ENCODE measurements around the gene ANKRD45.
"Not testable (repeated sequence)": the region's sequence is repeated elsewhere in the genome, so short reads cannot be mapped to it uniquely, and the experiment has no call there.

ANKRD45 gene

DNA sequence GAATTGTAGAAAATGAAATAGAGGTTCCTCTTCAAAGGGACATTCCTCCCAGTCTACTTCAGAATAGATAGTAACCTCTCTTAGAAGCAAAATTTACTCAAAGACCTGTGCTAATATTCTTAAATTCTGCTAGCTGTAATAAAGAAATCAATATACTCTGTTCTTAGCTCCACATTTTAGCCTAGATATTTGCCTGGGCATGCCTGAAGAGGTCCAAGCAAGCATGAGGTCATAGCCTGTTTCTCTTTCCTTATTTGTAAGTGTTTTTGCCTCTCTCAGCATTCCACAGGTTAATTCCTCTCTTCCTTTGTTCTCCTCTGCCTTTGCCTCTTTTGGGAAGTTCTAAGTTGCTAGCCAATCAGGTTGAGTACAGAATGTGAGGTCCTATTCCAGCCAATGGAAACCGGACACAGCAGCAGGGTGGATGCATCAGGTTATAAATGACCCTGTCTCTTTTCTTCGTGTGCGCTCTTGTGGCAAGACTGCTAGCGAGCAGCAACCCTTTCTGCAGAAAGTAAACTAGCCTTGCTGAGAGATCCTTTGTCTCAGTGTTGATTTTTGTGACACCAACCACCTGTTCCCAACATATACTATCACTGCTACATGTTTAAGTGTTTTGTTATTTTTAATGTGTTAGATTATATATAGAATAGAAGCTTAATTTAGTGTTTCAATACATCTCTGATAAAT, 27.1 kb downstream of the ANKRD45 start:
- DNase-seq (ENCODE audit: low read depth), result not testable (repeated sequence)

DNA sequence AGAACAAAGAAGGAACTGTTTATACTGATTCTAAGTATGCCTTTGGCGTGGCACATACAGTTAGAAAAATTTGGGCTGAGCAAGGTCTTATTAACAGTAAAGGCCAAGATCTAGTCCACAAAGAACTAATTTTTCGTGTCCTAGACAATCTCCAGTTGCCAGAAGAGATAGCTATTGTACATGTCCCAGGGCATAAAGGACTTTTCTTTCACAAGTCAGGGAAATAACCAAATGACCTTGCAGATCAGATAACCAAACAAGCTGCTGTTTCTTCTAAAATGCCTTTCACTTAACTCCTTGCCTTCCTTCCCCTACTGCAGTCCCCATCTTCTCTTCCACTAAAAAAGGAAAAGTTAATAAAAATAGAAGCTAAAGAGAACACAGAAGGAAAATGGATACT, 30.5 kb downstream of the ANKRD45 start:
- DNase-seq (ENCODE audit: low read depth), result no peak

DNA sequence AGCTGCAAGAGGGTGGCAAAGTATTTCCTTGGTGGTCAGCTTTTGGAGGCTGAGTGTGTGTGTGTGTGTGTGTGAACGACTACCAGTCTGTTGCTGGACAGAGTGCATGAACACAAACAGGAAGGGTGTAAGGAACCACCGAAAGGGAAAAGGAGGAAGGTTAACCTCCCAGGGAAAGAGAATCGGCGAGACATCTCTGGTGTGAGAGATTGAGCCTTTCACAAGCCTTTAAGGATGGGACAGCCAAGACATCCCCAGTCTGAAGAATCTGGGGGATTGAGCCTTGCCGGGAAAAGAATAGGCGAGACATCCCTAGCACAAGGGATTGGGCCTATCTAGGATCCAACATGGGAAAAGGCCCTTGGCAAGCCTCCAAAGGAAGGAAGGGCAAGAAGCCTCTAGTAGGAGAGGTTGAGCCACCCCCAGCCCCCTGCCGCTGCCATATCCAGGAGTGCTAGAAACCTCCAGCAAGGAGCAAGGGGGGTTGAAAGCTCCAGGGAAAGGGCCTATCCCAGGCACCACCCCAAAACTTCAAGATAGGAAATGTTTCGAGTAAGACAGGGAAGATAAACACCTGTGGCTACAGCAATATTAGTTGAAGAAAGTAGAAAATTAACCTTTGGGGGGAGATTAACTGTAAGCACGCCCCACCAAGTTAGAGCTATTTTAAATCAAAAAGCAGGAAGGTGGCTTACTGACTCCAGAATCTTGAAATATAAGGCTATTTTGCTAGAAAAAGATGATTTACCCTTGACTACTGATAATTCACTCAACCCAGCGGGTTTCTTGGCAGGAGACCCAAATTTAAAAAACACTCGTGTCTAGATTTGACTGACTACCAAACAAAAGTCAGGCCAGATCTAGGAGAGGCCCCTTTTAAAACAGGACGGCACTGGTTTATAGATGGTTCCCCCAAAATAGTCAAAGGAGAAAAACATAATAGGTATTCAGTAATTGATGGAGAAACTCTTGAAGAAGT, 31.3 kb downstream of the ANKRD45 start:
- DNase-seq (ENCODE audit: low read depth), result no peak

DNA sequence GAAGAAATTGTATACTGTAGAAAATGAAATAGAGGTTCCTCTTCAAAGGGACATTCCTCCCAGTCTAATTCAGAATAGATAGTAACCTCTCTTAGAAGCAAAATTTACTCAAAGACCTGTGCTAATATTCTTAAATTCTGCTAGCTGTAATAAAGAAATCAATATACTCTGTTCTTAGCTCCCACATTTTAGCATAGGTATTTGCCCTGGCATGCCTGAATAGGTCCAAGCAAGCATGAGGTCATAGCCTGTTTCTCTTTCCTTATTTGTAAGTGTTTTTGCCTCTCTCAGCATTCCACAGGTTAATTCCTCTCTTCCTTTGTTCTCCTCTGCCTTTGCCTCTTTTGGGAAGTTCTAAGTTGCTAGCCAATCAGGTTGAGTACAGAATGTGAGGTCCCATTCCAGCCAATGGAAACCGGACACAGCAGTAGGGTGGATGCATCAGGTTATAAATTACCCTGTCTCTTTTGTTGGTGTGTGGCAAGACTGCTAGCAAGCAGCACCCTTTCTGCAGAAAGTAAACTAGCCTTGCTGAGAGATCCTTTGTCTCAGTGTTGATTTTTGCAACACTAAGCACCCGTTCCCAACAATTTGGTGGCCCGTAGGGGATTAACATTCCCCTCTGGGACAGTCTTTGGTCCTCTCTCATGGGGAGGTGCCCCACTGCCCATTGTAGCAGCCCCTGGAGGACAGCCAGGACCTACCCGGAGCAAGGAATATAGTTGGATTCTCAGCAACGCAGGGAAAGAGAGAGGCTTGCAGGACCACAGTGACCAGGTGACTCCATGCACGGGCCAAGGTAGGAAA, 32.2 kb downstream of the ANKRD45 start:
- DNase-seq (ENCODE audit: low read depth), result not testable (repeated sequence)

DNA sequence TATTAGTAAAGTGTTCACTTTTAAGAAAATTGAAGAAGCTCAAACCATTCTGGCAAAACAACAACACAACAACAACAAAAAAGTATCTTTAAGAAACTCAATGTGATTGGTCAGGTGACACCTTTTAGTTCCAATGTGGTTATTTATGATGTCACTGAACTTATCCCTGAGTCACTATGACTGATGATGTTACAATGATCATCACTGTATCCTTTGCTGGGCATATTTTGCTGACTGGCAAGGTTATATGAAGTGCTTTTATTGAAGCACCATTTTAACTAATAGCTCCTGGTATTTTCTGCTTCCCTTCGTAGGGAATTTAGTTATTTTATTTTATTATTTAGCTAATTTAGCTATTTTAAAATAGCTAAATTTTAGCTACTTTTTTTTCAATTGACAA, 34.5 kb downstream of the ANKRD45 start, which contains the start of gene TEX50:
Gene TEX50 (plus strand): TSS at position 223 of the 400 bp plus-strand sequence. CDS start 184 bp downstream, outside the sequence.
- DNase-seq (ENCODE audit: low read depth), result no peak

GRCh38 chr1:173628888-173629287, 40.8 kb downstream of the ANKRD45 start:
- DNase-seq (ENCODE audit: low read depth), result no peak

- no peak for DNase-seq (ENCODE audit: low read depth)
These were observed 42.4 kb downstream of the ANKRD45 start for GRCh38 chr1:173627269-173627668.

DNA sequence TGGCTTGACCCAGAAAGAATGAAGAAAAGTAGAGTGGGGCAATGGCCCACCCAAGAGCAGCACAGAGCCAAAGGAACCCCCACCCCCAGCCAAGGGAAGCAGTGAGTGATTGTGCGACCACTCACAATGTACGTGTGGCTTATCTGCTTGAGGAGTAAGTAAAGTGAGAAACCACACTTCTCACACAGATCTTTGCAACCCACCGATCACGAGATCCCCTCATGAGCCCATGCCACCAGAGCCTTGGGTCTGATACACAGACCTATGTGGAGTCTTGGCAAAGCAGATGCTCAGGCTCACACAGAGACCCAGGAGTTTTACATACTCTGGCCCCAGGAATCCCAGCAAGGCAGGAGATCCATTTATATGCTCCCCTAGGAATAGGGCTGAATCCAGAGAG, 52.8 kb downstream of the ANKRD45 start:
- DNase-seq (ENCODE audit: low read depth), result no peak

DNA sequence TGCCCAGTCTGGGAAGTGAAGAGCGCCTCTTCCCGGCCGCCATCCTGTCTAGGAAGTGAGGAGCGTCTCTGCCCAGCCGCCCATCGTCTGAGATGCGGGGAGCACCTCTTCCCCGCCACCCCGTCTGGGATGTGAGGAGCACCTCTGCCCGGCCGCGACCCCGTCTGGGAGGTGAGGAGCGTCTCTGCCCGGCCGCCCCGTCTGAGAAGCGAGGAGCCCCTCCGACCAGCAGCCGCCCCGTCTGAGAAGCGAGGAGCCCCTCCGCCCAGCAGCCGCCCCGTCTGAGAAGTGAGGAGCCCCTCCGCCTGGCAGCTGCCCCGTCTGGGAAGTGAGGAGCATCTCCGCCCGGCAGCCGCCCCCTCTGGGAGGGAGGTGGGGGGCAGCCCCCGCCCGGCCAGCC, 56.6 kb downstream of the ANKRD45 start:
- DNase-seq (ENCODE audit: low read depth), result not testable (repeated sequence)

DNA sequence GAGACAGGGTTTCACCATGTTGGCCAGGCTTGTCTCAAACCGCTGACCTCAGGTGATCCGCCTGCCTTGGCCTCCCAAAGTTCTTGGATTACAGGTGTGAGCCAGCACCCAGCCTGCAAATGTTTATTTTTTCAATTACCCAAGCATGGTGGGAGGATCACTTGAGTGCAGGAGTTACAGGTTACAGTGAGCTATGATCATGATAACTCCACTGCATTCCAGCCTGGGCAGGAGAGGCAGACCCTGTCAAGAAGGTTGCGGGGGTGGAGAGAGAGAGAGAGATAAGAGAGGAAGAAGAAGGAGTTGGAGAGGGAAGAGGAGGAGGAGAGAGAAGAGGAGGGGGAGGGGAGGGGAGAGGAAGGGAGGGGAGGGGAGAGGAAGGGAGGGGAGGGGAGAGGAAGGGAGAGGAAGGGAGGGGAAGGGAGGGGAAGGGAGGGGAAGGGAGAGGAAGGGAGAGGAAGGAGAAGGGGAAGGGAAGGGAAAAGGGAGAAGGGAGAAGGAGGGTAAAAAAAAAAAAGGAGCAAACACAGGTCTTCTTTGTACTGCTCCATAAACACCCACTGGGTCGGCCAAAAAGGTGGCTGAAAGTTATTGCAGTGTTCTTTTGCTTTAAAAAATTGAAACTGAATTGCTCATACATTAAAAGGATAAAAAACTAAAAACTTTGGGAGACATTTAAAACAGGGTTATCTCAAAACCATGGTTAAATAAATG, 61.0 kb downstream of the ANKRD45 start:
- no peak for DNase-seq (ENCODE audit: low read depth)

- no peak for DNase-seq (ENCODE audit: low read depth)
These were observed 66.5 kb downstream of the ANKRD45 start, which contains the start of gene SLC9C2 for GRCh38 chr1:173603056-173603591. Gene SLC9C2, minus strand, starts transcription at chr1:173603072. Its CDS starts 1,296 bp downstream, at chr1:173601776.

DNA sequence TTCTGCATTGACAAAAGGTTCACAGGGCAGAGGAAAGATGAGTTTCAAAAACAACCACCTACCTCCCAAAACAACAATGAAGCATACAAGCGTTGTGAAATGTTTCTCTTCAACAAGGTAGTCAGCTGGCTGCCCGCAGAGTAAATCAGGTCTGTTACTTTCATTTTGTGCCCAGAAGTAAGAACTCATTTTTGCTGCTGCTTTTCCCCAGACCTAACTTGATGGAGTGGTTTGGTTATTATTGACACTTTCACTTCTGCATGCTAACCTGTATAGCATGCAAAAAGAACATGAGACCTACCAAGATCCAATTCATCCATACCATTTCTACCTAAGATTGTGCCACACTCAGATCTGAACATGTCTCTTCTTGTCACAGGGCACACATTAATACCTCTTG, 68.1 kb downstream of the ANKRD45 start:
- DNase-seq (ENCODE audit: low read depth), result no peak

DNA sequence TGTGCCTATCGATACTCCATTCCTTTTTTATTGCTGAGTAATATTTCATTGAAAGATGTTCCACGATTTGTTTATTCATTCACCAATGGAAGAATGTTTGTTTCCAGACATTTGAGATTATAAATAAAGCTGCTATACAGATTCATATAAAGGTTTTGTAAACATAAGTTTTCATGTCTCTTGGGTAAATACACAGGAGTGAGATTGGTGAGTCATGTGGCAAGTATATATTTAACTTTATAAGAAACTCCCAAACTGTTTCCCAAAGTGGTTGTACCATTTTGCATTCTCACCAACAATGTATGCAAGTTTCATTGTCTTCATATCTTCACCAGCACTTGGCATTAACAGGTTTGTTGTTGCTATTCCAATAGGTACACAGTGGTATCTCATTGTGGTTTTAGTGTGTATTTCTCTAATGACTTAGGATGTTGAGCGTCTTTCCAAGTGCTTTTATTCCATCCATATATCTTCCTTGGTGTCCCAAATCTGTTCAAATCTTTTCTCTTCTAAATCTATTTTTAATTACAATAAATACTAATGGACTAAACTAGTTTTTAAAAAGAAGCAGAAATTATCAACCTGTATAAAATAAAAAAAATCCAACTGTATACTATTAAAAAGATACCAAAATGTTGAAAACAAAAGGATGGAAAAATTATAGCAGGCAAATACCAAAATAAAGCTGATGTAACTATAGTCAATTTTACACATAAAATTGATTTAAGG, 73.4 kb downstream of the ANKRD45 start:
- no peak for DNase-seq (ENCODE audit: low read depth)

DNA sequence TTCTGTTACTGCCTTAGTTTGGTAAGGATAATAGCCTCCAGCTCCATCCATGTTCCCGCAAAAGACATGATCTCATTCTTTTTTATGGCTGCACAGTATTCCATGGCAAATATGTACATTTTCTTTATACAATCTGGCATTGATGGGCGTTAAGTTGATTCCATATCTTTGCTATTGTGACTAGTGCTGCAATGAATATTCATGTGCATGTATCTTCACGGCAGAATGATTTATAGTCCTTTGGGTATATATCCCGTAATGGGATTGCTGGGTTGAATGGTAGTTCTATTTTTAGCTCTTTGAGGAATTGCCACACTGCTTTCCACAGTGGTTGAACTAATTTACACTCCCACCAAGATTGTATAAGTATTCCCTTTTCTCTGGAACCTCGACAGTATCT, 78.5 kb downstream of the ANKRD45 start:
- not testable (repeated sequence) for DNase-seq (ENCODE audit: low read depth)

- DNase-seq (ENCODE audit: low read depth), result peak; percentile 18
These were observed 79.1 kb downstream of the ANKRD45 start for GRCh38 chr1:173590557-173590956.

GRCh38 chr1:173581383-173582079, 88.1 kb downstream of the ANKRD45 start:
- no peak for DNase-seq (ENCODE audit: low read depth)

GRCh38 chr1:173580658-173581057, 89.0 kb downstream of the ANKRD45 start:
- DNase-seq (ENCODE audit: low read depth), result no peak

DNA sequence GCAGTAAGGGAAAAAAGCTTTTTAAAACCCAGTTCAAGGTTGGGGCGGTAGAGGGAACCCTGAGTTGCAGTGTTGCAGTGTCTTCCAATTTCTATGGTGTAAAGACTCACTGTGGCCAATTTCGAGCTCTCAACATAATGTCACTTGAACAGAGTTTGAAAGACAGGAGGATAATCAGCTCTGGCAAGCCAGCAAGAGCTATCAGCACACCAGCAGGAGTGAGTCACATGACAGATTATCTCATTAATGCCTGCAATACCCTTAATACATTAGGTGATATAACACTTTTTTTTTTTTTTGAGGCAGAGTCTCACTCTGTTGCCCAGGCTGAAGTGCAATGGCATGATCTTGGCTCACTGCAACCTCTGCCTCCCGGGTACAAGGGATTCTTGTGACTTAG, 89.6 kb downstream of the ANKRD45 start:
- no peak for DNase-seq (ENCODE audit: low read depth)

GRCh38 chr1:173573596-173573995, 96.1 kb downstream of the ANKRD45 start:
- DNase-seq (ENCODE audit: low read depth), result no peak
